Parathyroid adenoma (tissue), 2 donors: ENCODE results near the gene EIF2B5.

Experiments used
- H2AFZ ChIP-seq: fragments of 300-600 bp; sonication (generic); one replicate; pipeline ENCODE4 v1.7.0; 2017; ENCODE audit warnings: antibody characterized with exemption, mild to moderate bottlenecking
- H3K27ac ChIP-seq: fragments of 300-600 bp; sonication (generic); one replicate; pipeline ENCODE4 v1.7.0; 2017
- H3K27me3 ChIP-seq: fragments of 300-600 bp; sonication (generic); one replicate; pipeline ENCODE4 v1.7.0; 2017; ENCODE audit warnings: low read length; ENCODE audit not compliant: control insufficient read depth, insufficient read depth
- H3K36me3 ChIP-seq: fragments of 300-600 bp; sonication (generic); one replicate; pipeline ENCODE4 v1.7.0; 2017; ENCODE audit warnings: low read length; ENCODE audit not compliant: control insufficient read depth, insufficient read depth
- H3K4me1 ChIP-seq: fragments of 300-600 bp; sonication (generic); one replicate; pipeline ENCODE4 v1.7.0; 2017; ENCODE audit warnings: control low read depth
- H3K4me2 ChIP-seq: fragments of 300-600 bp; sonication (generic); one replicate; pipeline ENCODE4 v1.7.0; 2017; ENCODE audit warnings: low read length
- H3K4me3 ChIP-seq: fragments of 300-600 bp; sonication (generic); one replicate; pipeline ENCODE4 v1.7.0; 2017; ENCODE audit warnings: low read depth, low read length
- H3K79me2 ChIP-seq: fragments of 300-600 bp; sonication (generic); one replicate; pipeline ENCODE4 v1.7.0; 2017; ENCODE audit warnings: control low read depth
- H3K9ac ChIP-seq: fragments of 300-600 bp; sonication (generic); one replicate; pipeline ENCODE4 v1.7.0; 2017; ENCODE audit warnings: mild to moderate bottlenecking
- H3K9me3 ChIP-seq: fragments of 300-600 bp; sonication (generic); one replicate; pipeline ENCODE4 v1.7.0; 2017; ENCODE audit warnings: low read length; ENCODE audit not compliant: control insufficient read depth
- CTCF ChIP-seq: fragments of 300-600 bp; sonication (generic); IDR thresholded peaks from one replicate; pipeline ENCODE4 v1.7.0; 2017; ENCODE audit warnings: antibody characterized with exemption, mild to moderate bottlenecking
- donor health status: primary hyperparathyroidism.

EIF2B5 gene

DNA sequence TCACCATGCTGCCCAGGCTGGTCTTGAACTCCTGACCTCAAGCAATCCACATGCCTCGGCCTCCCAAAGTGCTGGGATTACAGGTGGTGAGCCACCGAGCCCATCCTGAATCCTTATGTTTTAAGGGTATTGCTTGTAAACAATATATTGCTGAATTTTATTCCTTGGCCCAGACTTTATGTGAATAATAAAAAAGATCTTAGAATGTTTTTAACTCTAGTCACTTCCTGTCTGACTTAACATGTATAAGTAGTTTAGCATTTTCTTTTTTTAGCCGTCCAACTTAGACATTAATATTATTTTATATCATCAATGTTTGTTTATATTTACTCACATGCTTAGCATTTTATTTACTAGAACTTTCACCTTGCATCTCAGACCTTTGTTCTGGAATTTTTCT, 9.2 kb upstream of the EIF2B5 start:
- no peak overlapping the region for H3K27ac ChIP-seq
- no peaks in the 10 kb centered on the region for H3K9me3 ChIP-seq
- H3K4me3 ChIP-seq = no peak overlapping the region
- TF ChIP-seq CTCF = no peak
- no peaks in the 10 kb centered on the region for H3K27me3 ChIP-seq
- no peak overlapping the region for H3K4me2 ChIP-seq
- no peak overlapping the region for H2AFZ ChIP-seq
- no peak overlapping the region for H3K9ac ChIP-seq
- H3K36me3 ChIP-seq = no peaks in the 10 kb centered on the region
- no peaks in the 10 kb centered on the region for H3K4me1 ChIP-seq
- H3K79me2 ChIP-seq = no peaks in the 10 kb centered on the region

- no peaks in the 10 kb centered on the region for H3K4me1 ChIP-seq
- no peak overlapping the region for H2AFZ ChIP-seq
- no peaks in the 10 kb centered on the region for H3K79me2 ChIP-seq
- no peak for TF ChIP-seq CTCF
- no peak overlapping the region for H3K4me2 ChIP-seq
- H3K9ac ChIP-seq = no peak overlapping the region
- H3K27ac ChIP-seq = no peak overlapping the region
- H3K36me3 ChIP-seq = no peaks in the 10 kb centered on the region
- no peaks in the 10 kb centered on the region for H3K9me3 ChIP-seq
- no peaks in the 10 kb centered on the region for H3K27me3 ChIP-seq
- H3K4me3 ChIP-seq = no peak overlapping the region
Measured at GRCh38 chr3:184129012-184129411, 6.1 kb upstream of the EIF2B5 start.

- H3K9ac ChIP-seq = no peak overlapping the region
- no peak overlapping the region for H3K4me3 ChIP-seq
- H2AFZ ChIP-seq = no peak overlapping the region
- H3K27ac ChIP-seq = no peak overlapping the region
- peaks cover 12% of the 10 kb centered on the region for H3K4me1 ChIP-seq
- no peaks in the 10 kb centered on the region for H3K36me3 ChIP-seq
- no peak for TF ChIP-seq CTCF
- H3K9me3 ChIP-seq = no peaks in the 10 kb centered on the region
- no peak overlapping the region for H3K4me2 ChIP-seq
- no peaks in the 10 kb centered on the region for H3K27me3 ChIP-seq
- H3K79me2 ChIP-seq = peaks cover 19% of the 10 kb centered on the region
Measured at GRCh38 chr3:184132945-184133344, 2.2 kb upstream of the EIF2B5 start.

- Histone ChIP-seq H3K27me3 (no peaks in the 10 kb centered on the region), H2AFZ (peak overlapping the region; percentile 86), H3K36me3 (no peaks in the 10 kb centered on the region), H3K79me2 (peaks cover 23% of the 10 kb centered on the region), H3K27ac (peak overlapping the region; percentile 92), H3K9me3 (no peaks in the 10 kb centered on the region), H3K4me2 (peak overlapping the region; percentile 96), H3K9ac (no peak overlapping the region), H3K4me1 (peaks cover 12% of the 10 kb centered on the region), H3K4me3 (peak overlapping the region; percentile 80)
- TF ChIP-seq CTCF = peak; percentile 3
Measured at GRCh38 chr3:184133840-184134745, 1.1 kb upstream of the EIF2B5 start.

GRCh38 chr3:184134746-184135148, 411 bp upstream of the EIF2B5 start:
- Histone ChIP-seq H3K9ac (peak overlapping the region; percentile 90), H3K79me2 (peaks cover 23% of the 10 kb centered on the region), H3K4me3 (peak overlapping the region; percentile 80), H3K27ac (peak overlapping the region; percentile 92), H3K9me3 (no peaks in the 10 kb centered on the region), H3K27me3 (no peaks in the 10 kb centered on the region), H2AFZ (peak overlapping the region; percentile 86), H3K4me1 (peaks cover 12% of the 10 kb centered on the region), H3K36me3 (no peaks in the 10 kb centered on the region), H3K4me2 (peak overlapping the region; percentile 96)
- peak; percentile 3 for TF ChIP-seq CTCF
